Peyer's patch (tissue), 4 donors: ENCODE measurements around the gene BMP7. TPM values are rescaled to one million over a fixed set of nuclear protein-coding genes. Genes with fewer than 3 reads are reported as not detected.

Experiments
- DNase-seq, 3 donors: peaks; one replicate each; pipeline ENCODE4 v3.0.0-alpha.2; 2017 to 2019
- H3K27ac ChIP-seq, 4 donors: fragments of 200-600 bp; sonication (generic); one replicate each; pipeline ENCODE4 v1.5.1; 2016 to 2019
- H3K27me3 ChIP-seq, 2 donors: fragments of 200-600 bp; sonication (generic); one replicate each; pipeline ENCODE4 v1.5.1; 2019
- H3K36me3 ChIP-seq, 3 donors: fragments of 200-600 bp; sonication (generic); one replicate each; pipeline ENCODE4 v1.5.1; 2016 to 2019
- H3K4me1 ChIP-seq, 4 donors: fragments of 200-600 bp; sonication (generic); one replicate each; pipeline ENCODE4 v1.5.1; 2016 to 2019
- H3K4me3 ChIP-seq, 4 donors: fragments of 200-600 bp; sonication (generic); 1 replicate in 3 of 4; 2 replicates in 1 of 4; pipeline ENCODE4 v1.5.1; 2016 to 2019; ENCODE audit warnings: mild to moderate bottlenecking in 1 of 4
- H3K9me3 ChIP-seq, 4 donors: fragments of 200-600 bp; sonication (generic); one replicate each; pipeline ENCODE4 v1.5.1; 2016 to 2019; ENCODE audit warnings: mild to moderate bottlenecking in 1 of 4
- CTCF ChIP-seq, 6 experiments: fragments of 450-650 bp in 4 of 6; fragments of 200-600 bp in 2 of 6; sonication (generic) in 1 of 6; IDR thresholded peaks; one replicate each; pipeline ENCODE4 v1.5.1; 2017 to 2019; ENCODE audit warnings: antibody characterized with exemption in 6 of 6, mild to moderate bottlenecking in 3 of 6, moderate library complexity in 1 of 6
- POLR2A ChIP-seq, 2 donors: fragments of 450-650 bp; IDR thresholded peaks; one replicate each; pipeline ENCODE4 v1.5.1; 2017; ENCODE audit warnings: antibody characterized with exemption in 2 of 2, mild to moderate bottlenecking in 2 of 2, moderate library complexity in 2 of 2
- total RNA-seq, 4 donors: library from RNA; depleted of rRNA; stranded (reverse); fragments of >200 nt; gene quantifications; one replicate each; pipeline ENCODE4 v1.1.0, GENCODE V29; 2016

The BMP7 gene
- total RNA-seq, 4 donors from 2014 or later: 0.67 to 2.7 TPM; not detected in 2

- no peaks in the 10 kb centered on the region for H3K27me3 ChIP-seq
- no peaks in the 10 kb centered on the region for H3K36me3 ChIP-seq
- no peak overlapping the region for H3K27ac ChIP-seq
- TF ChIP-seq CTCF (IDR thresholded peaks at IDR 0.05): no peak
- no peak for TF ChIP-seq POLR2A (IDR thresholded peaks at IDR 0.05)
- no peak for DNase-seq
- no peaks in the 10 kb centered on the region for H3K4me1 ChIP-seq
- H3K4me3 ChIP-seq: no peak overlapping the region
- no peaks in the 10 kb centered on the region for H3K9me3 ChIP-seq
These were observed 126.9 kb downstream of the BMP7 start for GRCh38 chr20:57139342-57140093.

- Histone ChIP-seq H3K4me1 (no peaks in the 10 kb centered on the region), H3K27ac (no peak overlapping the region), H3K9me3 (no peaks in the 10 kb centered on the region), H3K36me3 (no peaks in the 10 kb centered on the region), H3K4me3 (no peak overlapping the region), H3K27me3 (no peaks in the 10 kb centered on the region)
- DNase-seq: no peak
- no peak for TF ChIP-seq POLR2A (IDR thresholded peaks at IDR 0.05)
- no peak for TF ChIP-seq CTCF (IDR thresholded peaks at IDR 0.05)
These were observed 128.0 kb downstream of the BMP7 start for GRCh38 chr20:57138198-57138995.

GRCh38 chr20:57137676-57138075 lies 128.8 kb downstream of the BMP7 start:
- Histone ChIP-seq H3K9me3 (no peaks in the 10 kb centered on the region), H3K36me3 (no peaks in the 10 kb centered on the region), H3K4me3 (no peak overlapping the region), H3K27me3 (no peaks in the 10 kb centered on the region), H3K4me1 (no peaks in the 10 kb centered on the region), H3K27ac (no peak overlapping the region)
- DNase-seq: no peak
- TF ChIP-seq CTCF (IDR thresholded peaks at IDR 0.05): no peak
- no peak for TF ChIP-seq POLR2A (IDR thresholded peaks at IDR 0.05)

GRCh38 chr20:57136734-57137133 lies 129.7 kb downstream of the BMP7 start:
- DNase-seq: no peak
- H3K27ac ChIP-seq: no peak overlapping the region
- H3K4me1 ChIP-seq: no peaks in the 10 kb centered on the region
- TF ChIP-seq POLR2A (IDR thresholded peaks at IDR 0.05) (no peak), CTCF (IDR thresholded peaks at IDR 0.05) (no peak)
- H3K9me3 ChIP-seq: no peaks in the 10 kb centered on the region
- no peaks in the 10 kb centered on the region for H3K36me3 ChIP-seq
- no peak overlapping the region for H3K4me3 ChIP-seq
- H3K27me3 ChIP-seq: no peaks in the 10 kb centered on the region

GRCh38 chr20:57135875-57136274 lies 130.6 kb downstream of the BMP7 start:
- no peak for DNase-seq
- no peak overlapping the region for H3K27ac ChIP-seq
- no peak overlapping the region for H3K4me3 ChIP-seq
- no peaks in the 10 kb centered on the region for H3K4me1 ChIP-seq
- no peaks in the 10 kb centered on the region for H3K9me3 ChIP-seq
- H3K27me3 ChIP-seq: no peaks in the 10 kb centered on the region
- no peaks in the 10 kb centered on the region for H3K36me3 ChIP-seq
- TF ChIP-seq CTCF (IDR thresholded peaks at IDR 0.05) (no peak), POLR2A (IDR thresholded peaks at IDR 0.05) (no peak)
